HG02571 (cell line): ENCODE data around the gene IKZF1.

ENCODE experiments used
- ATAC-seq: cut with Tn5 transposase; IDR thresholded peaks from one replicate; pipeline ENCODE4 v1.9.1; 2021; ENCODE audit warnings: mild to moderate bottlenecking, moderate library complexity; ENCODE audit not compliant: unreplicated experiment

IKZF1 gene

GRCh38 chr7:50307368-50308032, 3.0 kb downstream of the IKZF1 start:
- peak; percentile 23 for ATAC-seq

GRCh38 chr7:50308203-50308531, 3.7 kb downstream of the IKZF1 start:
- no peak for ATAC-seq

- no peak for ATAC-seq
Observed at GRCh38 chr7:50308532-50309385, 4.2 kb downstream of the IKZF1 start.

- ATAC-seq = no peak
Observed at GRCh38 chr7:50309721-50310120, 5.2 kb downstream of the IKZF1 start.

GRCh38 chr7:50310361-50310760, 5.8 kb downstream of the IKZF1 start:
- no peak for ATAC-seq

GRCh38 chr7:50310956-50311355, 6.4 kb downstream of the IKZF1 start:
- no peak for ATAC-seq

GRCh38 chr7:50312250-50313162, 8.0 kb downstream of the IKZF1 start:
- no peak for ATAC-seq

- no peak for ATAC-seq
Observed at GRCh38 chr7:50314836-50315592, 10.5 kb downstream of the IKZF1 start.

- no peak for ATAC-seq
Observed at GRCh38 chr7:50315739-50316671, 11.5 kb downstream of the IKZF1 start.

GRCh38 chr7:50317221-50317678, 12.7 kb downstream of the IKZF1 start:
- ATAC-seq = peak; percentile 68

GRCh38 chr7:50317697-50318669, 13.5 kb downstream of the IKZF1 start:
- ATAC-seq = no peak

- no peak for ATAC-seq
Observed at GRCh38 chr7:50321487-50322067, 17.1 kb downstream of the IKZF1 start.

GRCh38 chr7:50324113-50324512, 19.6 kb downstream of the IKZF1 start:
- ATAC-seq = no peak

- peak; percentile 38 for ATAC-seq
Observed at GRCh38 chr7:50327443-50327842, 22.9 kb downstream of the IKZF1 start.

- ATAC-seq = no peak
Observed at GRCh38 chr7:50329775-50330174, 25.3 kb downstream of the IKZF1 start.

- no peak for ATAC-seq
Observed at GRCh38 chr7:50330254-50330653, 25.7 kb downstream of the IKZF1 start.

GRCh38 chr7:50330696-50331095, 26.2 kb downstream of the IKZF1 start:
- ATAC-seq = no peak
